ENCODE data around the gene INTS11.

Gene INTS11

DNA sequence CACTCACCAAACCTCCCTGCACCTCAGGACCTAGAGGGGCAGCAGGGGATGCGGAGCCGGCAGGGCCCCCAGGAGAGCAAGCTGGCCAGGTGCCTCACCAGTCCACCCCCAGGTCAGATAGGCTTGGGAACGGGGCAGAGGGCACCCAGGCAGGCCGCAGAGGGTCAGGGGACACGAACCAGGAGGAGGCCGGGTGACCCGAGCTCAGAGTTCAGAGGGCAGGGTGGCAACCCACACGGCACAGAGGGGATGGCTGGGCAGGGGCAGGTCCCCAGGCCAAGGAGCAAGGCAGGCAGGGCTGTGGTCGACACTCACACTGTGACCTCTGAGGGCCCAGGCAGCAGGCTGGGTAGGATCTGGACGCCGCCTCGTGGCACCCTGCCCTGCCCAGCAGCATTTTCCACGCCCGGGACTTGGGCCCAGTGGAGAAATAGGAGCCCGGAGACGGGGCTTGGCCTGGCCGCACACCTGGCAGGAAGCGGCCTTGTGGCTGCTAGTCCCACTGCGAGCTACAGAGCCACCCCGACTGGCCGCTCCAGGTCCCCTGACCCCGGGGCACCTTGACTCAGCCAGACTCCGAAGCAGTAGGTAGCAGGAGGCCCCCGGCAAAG lies 19.5 kb upstream of the INTS11 start:
- no peak for DNase-seq (ENCODE audit: low read depth)

- DNase-seq (ENCODE audit: low read depth): no peak
Measured at GRCh38 chr1:1342584-1343115, 18.2 kb upstream of the INTS11 start.

GRCh38 chr1:1342061-1342562 lies 17.7 kb upstream of the INTS11 start:
- DNase-seq (ENCODE audit: low read depth): no peak

DNA sequence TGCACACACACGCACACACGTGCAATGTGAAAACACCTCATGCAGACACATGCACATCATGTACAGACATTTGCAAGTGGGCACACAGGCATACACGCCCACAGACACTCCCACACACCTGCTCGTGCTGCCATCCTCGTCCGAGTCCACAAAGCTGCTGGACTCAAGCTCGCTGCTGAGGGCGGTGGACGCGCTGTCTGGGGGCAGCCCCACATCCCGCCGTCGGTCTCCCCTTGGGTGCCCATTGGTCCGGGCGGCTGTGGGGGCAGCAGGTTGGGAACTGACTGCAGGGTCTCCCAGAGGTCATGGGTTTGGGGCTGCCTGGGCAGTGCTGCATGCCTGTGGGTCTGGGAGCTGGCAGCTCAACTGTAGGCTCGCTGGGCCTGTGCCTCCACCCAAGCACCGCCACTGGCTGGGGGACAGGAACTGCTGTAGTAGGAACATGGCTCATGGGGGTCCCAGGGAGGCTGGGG lies 17.1 kb upstream of the INTS11 start:
- DNase-seq (ENCODE audit: low read depth): no peak

DNA sequence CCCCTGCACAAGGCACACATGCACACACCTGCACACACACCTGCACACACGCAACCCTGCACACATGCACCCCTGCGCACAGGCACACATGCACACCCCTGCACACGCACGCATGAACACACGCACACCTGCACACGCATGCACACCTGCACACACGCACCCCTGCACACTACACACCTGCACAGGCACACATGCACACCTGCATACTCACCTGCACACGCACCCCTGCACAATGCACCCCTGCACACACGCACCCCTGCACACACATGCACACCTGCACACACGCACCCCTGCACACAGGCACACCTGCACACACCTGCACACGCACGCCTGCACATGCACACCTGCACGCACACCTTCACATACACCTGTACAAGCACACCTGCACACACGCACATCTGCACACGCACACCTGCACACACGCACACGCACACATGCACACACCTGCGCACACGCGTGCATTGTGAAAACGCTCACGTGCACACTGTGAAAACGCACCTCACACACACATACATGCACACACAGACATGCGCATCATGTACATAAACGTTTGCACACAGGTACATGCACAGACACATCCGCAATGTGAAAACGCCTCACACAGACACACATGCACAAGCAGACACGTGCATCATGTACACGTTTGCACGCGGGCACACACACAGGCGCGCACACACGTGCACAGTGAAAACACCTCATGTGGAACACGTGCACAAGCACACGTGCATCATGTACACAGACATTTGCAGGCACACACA lies 16.5 kb upstream of the INTS11 start:
- DNase-seq (ENCODE audit: low read depth): no peak

GRCh38 chr1:1340185-1340584 lies 15.7 kb upstream of the INTS11 start:
- DNase-seq (ENCODE audit: low read depth): no peak

GRCh38 chr1:1338278-1338677 lies 13.8 kb upstream of the INTS11 start:
- no peak for DNase-seq (ENCODE audit: low read depth)

GRCh38 chr1:1337793-1338147 lies 13.3 kb upstream of the INTS11 start:
- no peak for DNase-seq (ENCODE audit: low read depth)

DNA sequence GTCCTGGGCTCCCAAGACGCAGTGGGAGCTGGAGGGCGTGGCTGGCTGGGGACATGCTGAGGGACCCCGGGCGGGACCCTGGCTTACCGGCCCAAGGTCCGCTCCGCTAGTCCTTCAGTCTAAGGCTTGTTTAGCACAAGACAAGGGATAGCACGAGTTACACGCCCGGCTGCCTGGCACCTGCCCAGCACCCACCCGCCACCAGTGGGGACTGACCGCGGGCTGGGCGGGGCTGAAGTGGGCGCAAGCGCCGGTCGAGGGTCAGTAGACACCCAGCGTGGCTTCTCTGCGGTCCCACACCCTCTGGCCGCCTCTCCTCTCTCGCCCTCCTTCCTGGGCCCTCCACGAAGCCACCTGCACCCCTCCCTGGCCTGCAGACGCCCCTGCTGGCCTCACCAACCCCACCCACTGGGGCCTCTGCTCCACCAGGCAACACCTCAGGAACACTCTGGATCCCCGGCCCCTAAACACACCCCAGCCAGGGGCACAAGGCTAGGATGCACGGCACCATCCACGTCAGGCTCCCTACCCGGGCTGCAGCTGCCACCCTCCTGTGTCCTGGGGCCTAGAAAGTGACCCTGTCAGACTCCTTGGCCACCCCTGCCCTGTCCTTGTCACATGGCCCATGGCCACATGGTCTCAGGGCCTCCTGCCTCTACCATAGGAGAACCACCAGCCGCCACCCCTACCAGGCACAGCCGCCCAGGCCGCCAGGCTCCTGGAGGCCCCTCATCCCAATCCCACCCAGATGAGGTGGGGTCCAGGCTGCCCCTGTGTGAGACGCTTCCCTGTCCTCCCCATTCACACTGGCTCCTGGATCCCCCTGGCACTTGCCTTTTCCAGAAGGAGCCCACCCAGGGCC lies 12.7 kb upstream of the INTS11 start:
- DNase-seq (ENCODE audit: low read depth): no peak

DNA sequence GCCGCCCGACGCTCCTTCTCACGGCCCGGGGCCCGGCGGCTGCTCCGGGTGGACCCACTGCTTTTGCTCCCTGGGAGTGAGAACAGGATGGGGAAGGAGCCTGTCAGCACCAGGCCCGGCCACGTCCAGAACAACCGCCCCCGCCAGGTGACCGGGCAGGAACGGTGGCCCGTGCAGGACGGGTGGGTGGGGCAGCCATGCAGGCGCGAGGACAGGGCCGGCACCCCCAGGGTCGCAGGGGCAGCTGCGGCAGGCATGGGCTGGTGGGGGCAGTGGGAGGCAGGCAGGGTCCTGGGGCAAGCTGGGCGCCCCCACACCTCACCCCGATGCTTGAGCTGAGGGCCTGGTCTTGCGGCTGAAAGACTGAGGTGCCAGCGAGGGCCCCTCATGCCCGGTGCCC lies 12.0 kb upstream of the INTS11 start:
- DNase-seq (ENCODE audit: low read depth): no peak

DNA sequence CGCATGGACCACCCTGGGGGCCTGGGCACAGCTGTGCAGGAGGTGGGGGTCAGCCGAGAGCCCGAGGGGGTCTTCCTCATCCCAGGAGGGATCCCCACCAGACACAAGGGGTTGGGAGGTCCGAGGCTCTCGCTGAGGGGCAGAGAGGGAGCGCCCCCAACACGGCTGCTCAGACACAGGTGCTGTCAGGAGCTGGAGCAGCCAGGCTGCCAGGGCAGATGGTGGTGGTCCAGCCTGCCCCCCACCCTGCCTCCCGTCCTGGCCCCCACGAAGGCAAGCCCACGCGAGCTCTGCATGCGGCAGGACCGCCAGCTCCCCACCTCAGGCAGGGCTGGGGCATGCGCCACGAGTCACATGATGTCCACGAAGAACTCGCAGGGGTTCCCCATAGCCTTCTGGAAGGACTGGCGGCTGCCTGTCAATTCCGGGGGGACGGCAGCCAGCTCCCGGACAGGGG lies 11.4 kb upstream of the INTS11 start:
- DNase-seq (ENCODE audit: low read depth): no peak

- no peak for DNase-seq (ENCODE audit: low read depth)
Measured at GRCh38 chr1:1335283-1335682, 10.8 kb upstream of the INTS11 start.

DNA sequence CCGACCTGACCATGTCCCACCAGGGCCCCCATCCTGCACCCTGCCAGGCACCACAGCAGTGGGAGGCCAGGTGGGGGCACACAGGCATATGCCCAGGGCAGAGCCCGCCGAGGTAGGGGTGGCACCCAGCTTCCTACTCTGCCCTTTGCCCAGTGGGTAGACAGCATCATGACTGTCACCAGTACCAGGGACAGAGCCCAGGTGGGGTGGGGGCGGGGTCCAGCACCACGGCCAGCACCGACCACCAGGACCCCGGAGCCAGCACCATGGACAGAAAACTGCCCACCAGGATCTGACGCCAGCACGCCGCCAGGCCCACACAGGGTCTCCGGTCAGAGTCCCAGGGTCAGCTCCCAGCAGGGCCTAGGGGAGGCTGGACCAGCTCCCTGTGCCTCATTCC lies 10.4 kb upstream of the INTS11 start:
- DNase-seq (ENCODE audit: low read depth): no peak

DNA sequence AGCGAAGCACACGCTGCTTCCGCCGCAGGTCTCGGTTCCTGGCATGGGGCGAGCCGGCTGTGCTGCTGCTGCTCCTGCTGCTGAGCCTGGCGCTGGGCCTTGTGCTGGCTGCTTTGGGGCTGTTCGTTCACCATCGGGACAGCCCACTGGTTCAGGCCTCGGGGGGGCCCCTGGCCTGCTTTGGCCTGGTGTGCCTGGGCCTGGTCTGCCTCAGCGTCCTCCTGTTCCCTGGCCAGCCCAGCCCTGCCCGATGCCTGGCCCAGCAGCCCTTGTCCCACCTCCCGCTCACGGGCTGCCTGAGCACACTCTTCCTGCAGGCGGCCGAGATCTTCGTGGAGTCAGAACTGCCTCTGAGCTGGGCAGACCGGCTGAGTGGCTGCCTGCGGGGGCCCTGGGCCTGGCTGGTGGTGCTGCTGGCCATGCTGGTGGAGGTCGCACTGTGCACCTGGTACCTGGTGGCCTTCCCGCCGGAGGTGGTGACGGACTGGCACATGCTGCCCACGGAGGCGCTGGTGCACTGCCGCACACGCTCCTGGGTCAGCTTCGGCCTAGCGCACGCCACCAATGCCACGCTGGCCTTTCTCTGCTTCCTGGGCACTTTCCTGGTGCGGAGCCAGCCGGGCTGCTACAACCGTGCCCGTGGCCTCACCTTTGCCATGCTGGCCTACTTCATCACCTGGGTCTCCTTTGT lies 9.2 kb upstream of the INTS11 start:
- no peak for DNase-seq (ENCODE audit: low read depth)

DNA sequence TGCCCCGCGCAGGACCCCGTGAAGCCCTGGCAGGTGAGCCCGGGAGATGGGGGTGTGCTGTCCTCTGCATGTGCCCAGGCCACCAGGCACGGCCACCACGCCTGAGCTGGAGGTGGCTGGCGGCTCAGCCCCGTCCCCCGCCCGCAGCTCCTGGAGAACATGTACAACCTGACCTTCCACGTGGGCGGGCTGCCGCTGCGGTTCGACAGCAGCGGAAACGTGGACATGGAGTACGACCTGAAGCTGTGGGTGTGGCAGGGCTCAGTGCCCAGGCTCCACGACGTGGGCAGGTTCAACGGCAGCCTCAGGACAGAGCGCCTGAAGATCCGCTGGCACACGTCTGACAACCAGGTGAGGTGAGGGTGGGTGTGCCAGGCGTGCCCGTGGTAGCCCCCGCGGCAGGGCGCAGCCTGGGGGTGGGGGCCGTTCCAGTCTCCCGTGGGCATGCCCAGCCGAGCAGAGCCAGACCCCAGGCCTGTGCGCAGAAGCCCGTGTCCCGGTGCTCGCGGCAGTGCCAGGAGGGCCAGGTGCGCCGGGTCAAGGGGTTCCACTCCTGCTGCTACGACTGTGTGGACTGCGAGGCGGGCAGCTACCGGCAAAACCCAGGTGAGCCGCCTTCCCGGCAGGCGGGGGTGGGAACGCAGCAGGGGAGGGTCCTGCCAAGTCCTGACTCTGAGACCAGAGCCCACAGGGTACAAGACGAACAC lies 8.5 kb upstream of the INTS11 start:
- DNase-seq (ENCODE audit: low read depth): no peak

GRCh38 chr1:1332031-1332755 lies 7.7 kb upstream of the INTS11 start:
- no peak for DNase-seq (ENCODE audit: low read depth)

DNA sequence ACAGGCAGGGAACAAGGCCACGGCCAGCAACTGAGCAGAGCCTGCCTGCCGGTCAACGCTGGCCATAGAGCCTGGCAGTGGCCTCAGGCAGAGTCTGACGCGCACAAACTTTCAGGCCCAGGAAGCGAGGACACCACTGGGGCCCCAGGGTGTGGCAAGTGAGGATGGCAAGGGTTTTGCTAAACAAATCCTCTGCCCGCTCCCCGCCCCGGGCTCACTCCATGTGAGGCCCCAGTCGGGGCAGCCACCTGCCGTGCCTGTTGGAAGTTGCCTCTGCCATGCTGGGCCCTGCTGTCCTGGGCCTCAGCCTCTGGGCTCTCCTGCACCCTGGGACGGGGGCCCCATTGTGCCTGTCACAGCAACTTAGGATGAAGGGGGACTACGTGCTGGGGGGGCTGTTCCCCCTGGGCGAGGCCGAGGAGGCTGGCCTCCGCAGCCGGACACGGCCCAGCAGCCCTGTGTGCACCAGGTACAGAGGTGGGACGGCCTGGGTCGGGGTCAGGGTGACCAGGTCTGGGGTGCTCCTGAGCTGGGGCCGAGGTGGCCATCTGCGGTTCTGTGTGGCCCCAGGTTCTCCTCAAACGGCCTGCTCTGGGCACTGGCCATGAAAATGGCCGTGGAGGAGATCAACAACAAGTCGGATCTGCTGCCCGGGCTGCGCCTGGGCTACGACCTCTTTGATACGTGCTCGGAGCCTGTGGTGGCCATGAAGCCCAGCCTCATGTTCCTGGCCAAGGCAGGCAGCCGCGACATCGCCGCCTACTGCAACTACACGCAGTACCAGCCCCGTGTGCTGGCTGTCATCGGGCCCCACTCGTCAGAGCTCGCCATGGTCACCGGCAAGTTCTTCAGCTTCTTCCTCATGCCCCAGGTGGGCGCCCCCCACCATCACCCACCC lies 6.9 kb upstream of the INTS11 start, which contains the start of gene TAS1R3:
TSS of gene TAS1R3 (plus strand) at position 213 of the 898 bp plus-strand sequence. CDS start at position 279, 66 bp downstream.
- no peak for DNase-seq (ENCODE audit: low read depth)

GRCh38 chr1:1330366-1331067 lies 6.1 kb upstream of the INTS11 start:
- DNase-seq (ENCODE audit: low read depth): no peak

Data from non-pigmented ciliary epithelial cell (primary cell).